Limb (tissue), 2 donors: ENCODE measurements around the gene ENTPD6.
"Not testable (repeated sequence)": the region's sequence is repeated elsewhere in the genome, so short reads cannot be mapped to it uniquely, and the experiment has no call there.

Experiments used
- DNase-seq, 2 donors: peaks; one replicate each; pipeline ENCODE4 v3.0.0-alpha.2; 2016; ENCODE audit errors: extremely low spot score in 2 of 2

The ENTPD6 gene

DNA sequence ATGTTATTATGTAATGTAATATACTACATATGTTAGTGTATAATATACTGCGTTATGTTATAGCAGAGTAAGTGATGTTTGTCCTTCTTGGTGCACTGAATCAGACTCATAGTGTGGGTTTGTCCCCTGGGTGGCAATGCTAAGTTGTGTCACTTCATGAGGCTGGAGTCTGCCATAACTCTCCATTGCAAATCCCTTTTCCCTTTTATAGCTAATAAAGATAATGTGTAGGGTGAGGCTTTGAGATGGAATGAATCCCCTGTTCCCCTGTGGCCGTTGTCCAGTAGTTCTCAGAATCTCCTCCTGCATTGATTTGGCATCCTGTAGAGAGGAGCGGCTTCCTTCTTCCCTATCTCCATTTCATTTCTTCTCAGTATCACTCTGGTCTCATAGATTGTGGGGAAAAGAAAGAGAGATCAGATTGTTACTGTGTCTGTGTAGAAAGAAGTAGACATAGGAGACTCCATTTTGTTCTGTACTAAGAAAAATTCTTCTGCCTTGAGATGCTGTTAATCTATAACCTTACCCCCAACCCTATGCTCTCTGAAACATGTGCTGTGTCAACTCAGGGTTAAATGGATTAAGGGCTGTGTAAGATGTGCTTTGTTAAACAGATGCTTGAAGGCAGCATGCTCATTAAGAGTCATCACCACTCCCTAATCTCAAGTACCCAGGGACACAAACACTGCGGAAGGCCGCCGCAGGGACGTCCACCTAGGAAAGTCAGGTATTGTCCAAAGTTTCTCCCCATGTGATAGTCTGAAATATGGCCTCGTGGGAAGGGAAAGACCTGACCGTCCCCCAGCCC, 45.5 kb downstream of the ENTPD6 start:
- DNase-seq = not testable (repeated sequence)

DNA sequence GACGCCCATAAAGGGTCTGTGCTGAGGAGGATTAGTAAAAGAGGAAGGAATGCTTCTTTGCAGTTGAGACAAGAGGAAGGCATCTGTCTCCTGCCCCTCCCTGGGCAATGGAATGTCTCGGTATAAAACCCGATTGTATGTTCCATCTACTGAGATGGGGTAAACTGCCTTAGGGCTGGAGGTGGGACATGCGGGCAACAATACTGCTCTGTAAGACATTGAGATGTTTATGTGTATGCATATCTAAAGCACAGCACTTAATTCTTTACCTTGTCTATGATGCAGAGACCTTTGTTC, 46.1 kb downstream of the ENTPD6 start:
- DNase-seq = not testable (repeated sequence)

DNA sequence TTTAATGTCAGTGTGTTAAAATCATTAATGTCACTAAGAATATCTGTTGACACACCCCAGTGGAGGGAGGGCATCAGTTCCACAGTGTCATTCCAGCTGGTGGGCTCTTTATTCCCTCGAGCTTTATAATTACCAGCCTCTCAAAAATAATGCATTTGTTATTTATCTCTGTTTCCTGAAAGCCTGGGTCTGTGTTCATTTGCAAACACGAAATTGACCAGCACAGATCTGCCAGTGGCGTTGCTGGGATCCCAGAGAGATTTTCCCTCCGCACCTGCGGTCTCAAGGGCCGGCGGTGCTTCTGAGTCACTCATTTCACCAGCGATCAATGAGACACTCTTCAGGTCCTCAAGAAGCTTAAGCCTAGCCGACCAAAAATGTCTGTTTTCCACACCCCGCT, 46.7 kb downstream of the ENTPD6 start:
- DNase-seq = no peak

DNA sequence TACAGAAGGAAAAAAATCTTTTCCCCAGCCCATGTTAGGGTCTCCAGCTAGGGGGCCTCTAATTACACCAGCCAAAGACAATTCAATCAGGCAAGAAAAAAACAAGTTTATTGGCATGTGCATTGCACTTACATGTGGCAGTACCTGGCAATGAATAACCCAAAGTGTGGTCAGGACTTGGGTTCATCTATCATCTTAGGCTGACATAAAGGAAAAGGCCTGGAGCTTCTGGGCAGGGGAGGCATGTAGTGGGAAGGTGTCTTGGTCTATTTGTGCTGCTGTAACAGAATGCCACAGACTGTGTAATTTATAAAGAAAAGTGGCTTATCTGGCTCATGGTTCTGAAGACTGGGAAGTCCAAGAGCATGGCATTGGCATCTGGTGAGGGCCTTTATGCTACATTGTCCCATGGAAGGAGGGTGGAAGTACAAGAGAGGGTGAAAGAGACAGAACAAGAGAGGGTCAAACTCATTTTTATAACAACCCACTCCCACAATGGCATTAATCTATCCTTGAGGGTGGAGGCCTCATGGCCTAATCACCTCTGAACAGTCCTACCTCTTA, 48.0 kb downstream of the ENTPD6 start:
- no peak for DNase-seq

DNA sequence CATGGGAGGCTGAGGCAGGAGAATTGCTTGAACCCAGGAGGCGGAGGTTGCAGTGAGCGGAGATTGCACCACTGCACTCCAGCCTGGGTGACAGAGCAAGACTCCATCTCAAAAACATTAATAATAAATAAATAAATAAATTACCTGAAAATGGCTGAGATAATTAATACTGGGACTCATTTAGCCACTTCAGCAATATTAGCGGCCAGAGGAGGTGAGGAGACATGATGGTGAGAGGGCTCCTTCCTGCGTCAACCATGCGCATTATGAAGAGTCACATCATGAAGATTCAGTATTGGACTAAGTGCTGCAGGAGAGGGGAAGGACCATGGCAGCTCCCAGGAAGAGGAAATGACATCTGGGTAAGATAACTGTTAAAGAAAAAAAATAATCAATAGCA, 49.5 kb downstream of the ENTPD6 start:
- no peak for DNase-seq

DNA sequence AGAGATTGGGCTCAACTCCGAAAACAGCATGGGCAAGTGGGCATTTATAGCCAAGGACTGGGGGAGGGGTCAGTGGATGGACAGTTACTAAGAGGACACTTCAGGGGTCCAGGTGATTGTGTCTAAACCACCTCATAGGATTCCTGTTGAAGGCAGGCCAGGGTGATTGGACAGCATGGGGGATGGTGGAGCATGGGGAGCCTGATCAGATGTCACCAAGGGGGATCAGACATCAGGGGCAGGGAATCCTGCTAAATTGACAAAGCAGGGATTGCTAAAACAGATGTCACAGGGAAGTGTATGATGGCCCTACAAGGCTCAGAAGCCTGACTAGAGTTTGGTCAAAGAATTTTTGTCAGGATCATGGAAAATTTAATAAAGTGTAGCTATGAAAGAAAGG, 49.9 kb downstream of the ENTPD6 start:
- DNase-seq = no peak

DNA sequence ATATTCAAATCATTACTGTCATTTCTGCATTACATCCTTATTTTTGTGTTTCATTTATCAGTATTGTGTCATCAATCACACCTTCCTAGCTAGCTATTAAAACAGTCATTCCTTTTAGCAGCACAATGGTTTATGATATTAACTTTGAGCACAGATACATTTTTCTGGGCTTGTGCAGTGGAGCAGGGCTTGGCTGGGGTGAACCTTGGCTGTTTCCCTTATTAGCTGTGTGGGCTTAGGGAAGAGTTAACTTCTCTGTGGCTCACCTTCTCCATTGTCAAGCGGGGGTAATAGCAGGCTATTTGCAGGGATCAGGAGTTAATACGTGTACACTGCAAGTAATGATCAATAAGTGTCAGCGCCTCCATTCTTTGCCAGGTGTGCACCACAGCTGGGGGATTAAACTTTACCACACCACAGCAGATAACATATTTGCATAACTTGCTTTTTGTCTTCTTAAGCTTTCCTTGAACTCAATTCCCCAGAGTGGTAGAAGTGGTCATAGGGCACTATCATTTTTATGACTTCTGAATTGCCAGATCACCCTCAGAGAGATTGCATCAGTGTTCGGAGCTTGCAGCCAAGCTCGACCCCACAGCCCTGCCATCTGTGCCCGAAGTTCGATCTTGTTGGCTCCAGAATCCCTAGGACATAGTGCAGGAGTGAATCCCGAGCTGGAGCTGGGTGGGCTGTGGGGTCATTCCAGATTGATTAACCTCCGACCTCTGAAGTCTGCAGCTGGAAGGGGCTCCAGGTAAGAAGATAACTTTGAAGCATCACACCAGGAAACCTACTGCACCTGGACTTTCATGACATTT, 50.9 kb downstream of the ENTPD6 start:
- no peak for DNase-seq

DNA sequence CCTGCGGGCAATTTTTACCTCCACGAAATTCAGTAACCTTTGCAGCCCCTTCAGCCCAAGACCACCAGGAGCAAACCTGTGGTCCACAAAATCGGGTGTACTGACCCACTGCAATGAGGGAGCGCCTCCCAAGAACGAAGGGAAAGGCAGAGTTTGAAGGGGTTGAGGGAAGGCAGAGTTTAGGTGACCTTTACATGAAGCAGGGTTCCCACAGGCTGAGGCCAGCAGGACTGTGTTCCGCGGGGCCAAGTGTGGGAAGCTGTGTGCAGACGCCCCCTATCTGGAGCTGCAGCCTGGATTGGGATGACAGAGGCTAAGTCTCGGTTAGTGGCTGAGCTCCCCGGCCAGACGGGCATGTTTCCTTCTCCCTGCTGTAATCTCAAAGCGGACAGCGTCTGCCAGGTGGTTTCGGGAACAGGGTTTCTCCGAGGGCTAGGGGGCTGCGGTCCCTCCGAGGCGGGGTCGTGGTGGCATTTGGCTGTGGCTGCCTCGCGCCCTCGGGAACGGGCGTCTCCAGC, 51.5 kb downstream of the ENTPD6 start:
- DNase-seq = peak; percentile 32 to 57

DNA sequence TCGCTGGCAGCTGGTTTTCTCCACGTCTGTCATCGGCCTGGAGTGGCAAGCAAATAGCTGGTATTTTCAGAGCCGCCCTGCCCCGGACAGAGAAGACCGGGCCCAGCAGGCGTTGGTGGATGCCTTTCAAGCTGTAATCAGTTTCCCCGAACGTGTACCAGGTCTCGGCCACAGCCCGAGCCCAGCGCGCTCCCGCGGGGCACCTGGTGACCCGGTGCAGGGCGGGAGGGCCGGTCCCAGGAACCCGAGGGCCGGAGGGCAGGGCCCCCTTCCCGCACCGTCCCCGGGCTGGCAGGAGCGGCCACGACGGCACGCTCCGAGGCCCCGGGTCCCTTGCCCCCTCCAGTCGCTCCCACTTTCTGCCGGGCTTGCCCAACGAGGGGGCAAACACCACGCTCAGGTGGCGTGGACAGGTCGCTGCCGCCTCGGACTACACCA, 52.0 kb downstream of the ENTPD6 start:
- no peak for DNase-seq

DNA sequence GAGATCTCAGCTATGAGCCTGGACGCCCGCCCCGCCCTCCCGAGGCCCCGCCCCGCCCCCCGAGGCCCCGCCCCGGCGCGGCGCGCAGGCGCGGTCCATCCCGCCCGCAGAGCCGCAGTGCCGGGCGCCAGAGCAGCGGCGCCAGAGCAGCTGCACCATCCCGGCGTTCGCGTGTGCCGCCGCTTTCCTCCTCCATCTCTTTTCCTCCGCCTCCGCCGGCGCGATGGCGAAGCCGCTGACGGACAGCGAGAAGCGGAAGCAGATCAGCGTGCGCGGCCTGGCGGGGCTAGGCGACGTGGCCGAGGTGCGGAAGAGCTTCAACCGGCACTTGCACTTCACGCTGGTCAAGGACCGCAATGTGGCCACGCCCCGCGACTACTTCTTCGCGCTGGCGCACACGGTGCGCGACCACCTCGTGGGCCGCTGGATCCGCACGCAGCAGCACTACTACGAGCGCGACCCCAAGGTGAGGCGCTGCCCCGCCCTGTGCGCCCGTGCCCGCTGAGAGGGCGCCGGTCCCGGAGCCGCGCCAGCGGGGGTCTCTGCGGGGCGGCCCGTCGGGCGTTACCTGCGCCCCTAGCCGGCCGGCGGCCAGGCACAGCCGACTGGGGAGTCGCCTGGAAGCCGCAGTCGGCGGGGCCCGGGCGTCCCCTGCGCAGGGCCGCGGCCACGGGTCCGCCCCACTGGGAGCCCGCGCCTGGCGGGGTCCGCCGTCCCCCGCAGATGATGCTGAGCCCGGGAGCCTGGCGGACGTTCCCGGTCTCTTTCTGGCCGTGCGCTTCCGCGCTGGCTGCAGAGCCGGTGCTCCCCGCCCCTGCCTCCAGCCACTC, 52.7 kb downstream of the ENTPD6 start, which contains the start of gene PYGB:
PYGB (plus strand) TSS at position 130 of the 830 bp plus-strand sequence; CDS start at position 224, 94 bp downstream.
- DNase-seq = peak; percentile 75 to 93

DNA sequence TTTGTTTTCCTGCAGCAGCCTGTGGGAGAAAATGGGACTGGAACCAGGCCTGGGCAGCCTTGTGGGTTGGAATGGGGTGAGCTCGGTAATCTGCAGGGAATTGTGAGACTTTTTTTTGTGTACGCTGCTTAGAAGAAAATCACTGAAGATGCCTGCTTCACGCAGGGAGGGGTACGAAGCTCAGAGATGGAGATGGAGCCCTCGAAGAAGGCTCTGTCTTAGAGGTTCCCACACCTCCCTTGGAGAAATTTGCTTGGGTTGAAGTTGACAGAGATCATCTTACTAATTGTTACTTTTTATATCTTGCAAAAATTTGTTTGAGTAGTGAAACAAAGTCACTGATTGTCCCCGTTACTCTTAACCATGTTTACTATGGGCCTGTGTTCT, 53.3 kb downstream of the ENTPD6 start:
- DNase-seq = no peak

DNA sequence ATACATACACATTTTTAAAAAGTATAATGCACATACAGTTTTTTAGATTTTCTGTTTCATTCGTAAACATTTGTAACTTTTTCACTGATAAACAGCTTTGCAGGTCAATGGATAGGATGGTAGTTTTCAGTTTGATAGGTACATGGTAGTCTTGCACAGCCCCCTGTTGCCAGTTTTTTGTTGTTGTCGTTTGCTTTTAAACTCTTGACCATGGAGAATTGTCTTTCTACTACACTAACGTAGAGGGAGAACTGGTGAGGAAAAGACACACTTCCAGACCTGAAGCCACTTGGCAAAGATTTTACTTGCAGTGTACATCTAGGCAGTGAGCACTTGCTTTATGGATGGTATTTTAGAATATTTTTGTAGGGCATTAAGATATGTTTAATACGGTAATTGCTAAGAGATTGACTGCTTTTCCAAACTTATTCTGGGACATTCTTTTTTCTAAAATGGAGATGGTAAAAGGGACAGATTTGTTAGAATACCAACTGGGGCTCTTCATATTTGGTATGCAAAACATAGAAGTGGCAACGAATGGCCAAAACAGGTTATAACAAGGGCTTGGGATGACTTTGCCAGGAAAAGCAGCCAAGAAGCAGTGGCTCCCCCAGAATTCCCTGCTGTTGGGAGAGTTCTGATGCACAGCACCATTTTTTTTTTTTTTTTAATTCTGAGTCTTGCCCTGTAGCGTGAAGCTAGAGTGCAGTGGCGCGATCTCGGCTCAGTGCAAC, 53.9 kb downstream of the ENTPD6 start:
- no peak for DNase-seq

DNA sequence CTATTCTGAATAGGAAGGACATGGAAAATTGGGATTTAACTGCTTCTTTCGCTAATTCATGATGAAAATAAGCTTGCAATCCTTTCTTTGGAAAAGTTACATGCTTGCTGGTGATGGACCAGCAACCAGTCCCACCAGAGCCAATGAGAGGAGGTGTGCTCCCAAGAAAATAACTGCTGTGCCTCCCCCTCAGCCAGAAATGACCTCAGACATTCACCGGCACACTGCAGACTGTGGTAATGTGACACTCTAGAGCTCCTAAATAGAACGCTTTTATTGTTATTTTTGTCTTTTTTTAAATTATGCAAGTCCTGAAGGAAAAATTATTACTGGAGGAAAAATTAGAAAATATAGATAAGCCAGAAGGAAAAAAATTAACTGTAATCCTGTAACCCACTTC, 55.0 kb downstream of the ENTPD6 start:
- DNase-seq = no peak

DNA sequence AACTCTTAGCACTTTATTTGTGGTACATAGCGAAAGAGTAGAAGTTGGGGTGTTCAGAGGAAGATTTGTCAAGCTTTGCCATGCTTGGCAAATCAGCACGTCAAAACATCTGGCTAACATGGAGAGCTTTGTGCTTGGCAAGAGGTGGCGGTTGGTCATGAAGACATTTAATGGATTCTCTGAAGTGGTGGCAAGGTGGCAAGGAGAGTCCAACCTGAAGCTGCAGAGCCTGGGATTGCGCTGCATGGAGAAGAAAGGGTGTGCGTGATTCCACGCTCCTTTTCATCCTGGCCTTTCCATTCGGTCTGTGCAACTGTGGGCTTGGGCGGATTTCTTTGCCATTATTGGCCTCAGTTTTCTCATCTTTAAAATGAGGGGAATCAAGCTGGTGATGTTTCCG, 55.5 kb downstream of the ENTPD6 start:
- no peak for DNase-seq

DNA sequence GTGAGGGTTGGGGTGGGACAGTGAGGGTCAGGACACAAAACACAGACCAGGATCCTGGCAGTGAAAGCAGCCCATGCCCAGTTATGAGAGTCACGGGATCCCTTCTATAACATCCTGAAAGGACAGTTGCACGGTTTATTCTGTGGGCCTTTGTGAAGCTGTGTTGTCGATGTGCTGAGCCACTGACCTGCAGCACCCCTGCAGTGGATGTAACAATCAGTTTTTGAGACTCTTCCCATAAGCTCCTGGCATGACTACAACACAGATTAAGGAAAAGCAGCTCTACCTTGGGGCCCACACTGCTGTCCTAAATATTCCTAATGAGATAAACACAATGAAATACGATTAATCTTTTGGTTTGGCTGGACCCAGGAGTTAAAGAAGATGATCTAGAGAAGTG, 56.0 kb downstream of the ENTPD6 start:
- no peak for DNase-seq

DNA sequence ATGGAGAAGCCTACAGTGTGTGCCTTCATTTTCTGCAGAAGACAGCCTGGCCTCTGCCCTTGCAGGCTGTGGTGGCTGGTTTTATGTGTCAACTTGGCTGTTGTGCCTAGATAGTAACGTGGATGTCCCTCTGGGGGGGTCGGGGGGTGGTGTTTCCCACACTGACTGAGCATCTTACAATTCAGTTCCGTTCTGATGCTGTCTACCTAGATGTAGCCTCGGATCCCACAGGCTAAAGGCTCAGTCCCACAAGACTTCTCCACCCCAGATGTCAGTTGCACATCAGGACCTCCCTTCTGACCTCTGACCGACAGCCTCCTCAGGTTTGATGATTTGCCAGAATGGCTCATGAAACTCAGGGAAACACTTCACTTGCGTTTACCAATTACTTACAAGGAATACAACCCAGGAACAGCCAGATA, 56.7 kb downstream of the ENTPD6 start:
- no peak for DNase-seq

DNA sequence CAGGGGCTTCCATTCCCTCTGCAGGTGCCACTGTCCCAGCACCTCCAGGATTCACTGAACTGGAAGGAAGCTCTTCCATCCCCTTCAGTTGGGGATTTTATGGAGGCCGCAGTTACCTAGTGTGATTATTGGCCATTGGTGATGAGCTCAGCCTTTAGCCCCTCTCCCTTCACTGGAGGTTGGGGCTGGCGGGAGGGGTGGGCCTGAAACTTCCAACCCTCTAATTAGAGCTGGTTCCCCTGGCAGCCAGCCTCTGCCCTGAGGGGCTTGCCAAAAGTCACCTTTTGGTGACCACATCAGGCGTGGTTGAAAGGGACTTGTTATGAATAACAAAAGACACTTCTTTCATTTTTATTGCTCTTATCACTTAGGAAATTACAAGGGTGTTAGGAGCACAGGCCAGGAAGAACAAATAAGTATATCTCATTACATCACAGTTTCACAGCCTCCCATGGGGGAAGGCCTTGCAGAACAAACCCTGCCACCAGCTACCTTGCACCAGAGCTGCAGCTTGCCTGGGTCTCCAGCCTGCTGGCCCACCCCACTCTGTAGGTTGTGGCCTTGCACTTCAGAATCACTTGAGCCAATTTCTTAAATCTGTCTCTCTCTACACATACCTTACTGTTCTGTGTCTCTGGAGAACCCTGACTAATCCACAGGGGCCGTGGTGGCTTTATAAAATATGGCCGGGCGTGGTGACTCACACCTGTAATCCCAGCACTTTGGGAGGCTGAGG, 57.3 kb downstream of the ENTPD6 start:
- DNase-seq = no peak

DNA sequence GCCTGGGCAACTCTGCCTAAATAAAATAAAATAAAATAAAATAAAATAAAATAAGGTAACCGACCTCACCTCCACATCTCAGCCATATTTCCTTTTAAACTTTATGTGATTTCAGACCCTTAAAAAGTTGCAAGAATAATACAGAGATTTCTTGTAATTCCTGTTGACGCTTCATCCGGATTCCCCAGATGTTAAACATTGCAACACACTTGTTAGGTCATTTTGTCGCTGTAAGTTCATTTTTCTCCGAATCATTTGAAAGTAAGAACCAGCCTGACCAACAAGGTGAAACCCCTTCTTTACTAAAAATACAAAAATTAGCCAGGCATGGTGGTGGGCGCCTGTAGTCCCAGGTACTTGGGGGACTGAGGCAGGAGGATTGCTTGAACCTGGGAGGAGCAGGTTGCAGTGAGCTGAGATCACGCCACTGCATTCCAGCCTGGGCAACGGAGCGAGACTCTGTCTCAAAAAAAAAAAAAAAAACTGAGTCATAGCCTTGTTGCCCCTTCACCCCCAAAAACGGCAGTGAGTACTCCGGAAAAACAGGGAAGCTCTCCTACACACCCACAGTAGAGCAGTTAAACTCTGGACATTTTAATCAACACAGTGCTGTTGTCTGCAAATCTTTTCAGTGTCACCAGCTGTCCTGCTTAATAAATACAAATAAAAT, 58.2 kb downstream of the ENTPD6 start:
- no peak for DNase-seq

DNA sequence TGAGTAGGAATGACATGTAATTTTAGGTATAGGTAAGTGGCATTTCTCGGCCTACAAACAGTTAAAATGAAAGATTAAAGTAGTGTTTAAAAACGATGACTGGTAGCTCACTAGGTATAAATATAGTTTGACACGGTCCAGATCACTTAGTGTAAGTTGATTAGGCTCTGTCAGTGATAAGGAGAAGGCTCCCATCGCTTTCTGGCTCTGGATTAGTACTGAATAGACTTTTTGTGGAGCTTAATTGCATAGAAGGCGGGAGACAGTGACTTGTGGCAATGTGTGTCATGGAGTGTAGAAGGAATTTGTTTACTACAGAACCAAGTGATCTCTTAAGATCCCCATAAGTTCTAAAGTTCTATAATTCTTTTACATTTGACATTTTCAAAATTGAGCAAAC, 59.1 kb downstream of the ENTPD6 start:
- no peak for DNase-seq
